ENCODE measurements around the gene ST8SIA6.

GRCh38 chr10:17358461-17358860, 95.9 kb downstream of the ST8SIA6 start:
- TF ChIP-seq CTCF (IDR thresholded peaks at IDR 0.05; ENCODE audit: low read depth, low read length): no peak
- no peak for TF ChIP-seq EZH2phosphoT487 (IDR thresholded peaks at IDR 0.05; ENCODE audit: low read depth)
